H1 (cell line): Measurements from ENCODE around the gene GADL1. TPM values are rescaled to one million over a fixed set of nuclear protein-coding genes. Genes with fewer than 3 reads are reported as not detected.

ENCODE experiments used
- CTCF ChIA-PET: fragments of 300-600 bp; sonication (Branson Sonifier 250); formaldehyde crosslinking; loops from one replicate; lab custom pipeline; 2021; ENCODE audit not compliant: partially characterized antibody; lab: Charles Lee
- POLR2A ChIA-PET: fragments of 300-600 bp; sonication (Branson Sonifier 250); formaldehyde crosslinking; loops from one replicate; lab custom pipeline; 2021; ENCODE audit warnings: inconsistent platforms; ENCODE audit not compliant: partially characterized antibody; lab: Charles Lee
- DNase-seq, 2 experiments: peaks; one replicate each; pipeline versions ENCODE4 v3.0.0 to v3.0.0-alpha.2; 2010 to 2022; ENCODE audit warnings: low spot score in 2 of 2, low read depth in 1 of 2, mixed read lengths in 1 of 2
- FAIRE-seq: peaks from 2 replicates; lab custom pipeline; 2011; peaks lifted over from hg19 to GRCh38; lab: Jason Lieb, UNC
- H2AFZ ChIP-seq: 2 replicates; pipeline ENCODE4 v1.8.1; 2012; ENCODE audit warnings: low read length, inconsistent platforms
- H2AK5ac ChIP-seq: 2 replicates; pipeline ENCODE4 v1.6.1; 2013; ENCODE audit warnings: low read depth, low read length
- H2BK120ac ChIP-seq: replicated peaks from 2 replicates; pipeline ENCODE3; 2013; ENCODE audit warnings: low read depth, low read length, inconsistent platforms
- H2BK12ac ChIP-seq: 2 replicates; pipeline ENCODE4 v1.6.1; 2013; ENCODE audit warnings: low read depth, low read length
- H2BK15ac ChIP-seq: 2 replicates; pipeline ENCODE4 v1.6.1; 2013; ENCODE audit warnings: low read length
- H2BK20ac ChIP-seq: 2 replicates; pipeline ENCODE4 v1.6.1; 2013; ENCODE audit warnings: low read length
- H2BK5ac ChIP-seq: 2 replicates; pipeline ENCODE4 v1.6.1; 2013; ENCODE audit warnings: low read depth, low read length
- H3K14ac ChIP-seq: 2 replicates; pipeline ENCODE4 v1.6.1; 2013; ENCODE audit warnings: inconsistent platforms; ENCODE audit not compliant: insufficient read length
- H3K18ac ChIP-seq: 2 replicates; pipeline ENCODE4 v1.6.1; 2013; ENCODE audit warnings: low read length; ENCODE audit errors: extremely low read depth
- H3K23ac ChIP-seq: 2 replicates; pipeline ENCODE4 v1.6.1; 2013; ENCODE audit warnings: inconsistent platforms; ENCODE audit not compliant: insufficient read length
- H3K23me2 ChIP-seq: 2 replicates; pipeline ENCODE4 v1.6.1; 2013; ENCODE audit warnings: low read depth, low read length
- H3K27ac ChIP-seq: 2 replicates; pipeline ENCODE4 v1.6.1; 2011; ENCODE audit warnings: low read depth, low read length, inconsistent platforms
- H3K27me3 ChIP-seq, 4 experiments: replicated peaks in 1 of 4; 1 replicate in 1 of 4; 2 replicates in 3 of 4; pipeline versions ENCODE4 v1.6.1 to v1.8.1; 2011 to 2013; ENCODE audit warnings: low read length in 3 of 4, mild to moderate bottlenecking in 3 of 4, inconsistent platforms in 2 of 4, mixed read lengths in 2 of 4, moderate library complexity in 1 of 4; ENCODE audit not compliant: control insufficient read depth in 3 of 4, insufficient read depth in 3 of 4; ENCODE audit errors: extremely low read depth in 1 of 4
- H3K36me3 ChIP-seq, 4 experiments: 2 replicates each; pipeline versions ENCODE4 v1.6.1 to v1.8.1; 2011 to 2013; ENCODE audit warnings: mild to moderate bottlenecking in 4 of 4, low read length in 3 of 4, moderate library complexity in 2 of 4, control low read depth in 1 of 4, inconsistent platforms in 1 of 4; ENCODE audit not compliant: insufficient read depth in 4 of 4, control insufficient read depth in 2 of 4
- H3K4ac ChIP-seq: replicated peaks from 2 replicates; pipeline ENCODE3; 2013; ENCODE audit warnings: low read length, low read depth, mixed read lengths, inconsistent platforms; ENCODE audit not compliant: insufficient read length
- H3K4me1 ChIP-seq, 4 experiments: replicated peaks in 1 of 4; 1 replicate in 1 of 4; 2 replicates in 3 of 4; pipeline versions ENCODE4 v1.6.1 to v1.8.1; 2011 to 2013; ENCODE audit warnings: low read length in 3 of 4, inconsistent platforms in 2 of 4, mixed read lengths in 1 of 4; ENCODE audit not compliant: insufficient read depth in 4 of 4, control insufficient read depth in 3 of 4
- H3K4me2 ChIP-seq, 2 experiments: 2 replicates each; pipeline versions ENCODE4 v1.6.1 to v1.8.1; 2011 to 2013; ENCODE audit warnings: low read depth in 2 of 2, low read length in 2 of 2, control low read depth in 1 of 2, inconsistent platforms in 1 of 2, mild to moderate bottlenecking in 1 of 2; ENCODE audit not compliant: insufficient read depth in 1 of 2
- H3K4me3 ChIP-seq, 4 experiments: fragments of 200-600, 300-600 bp in 1 of 4; sonication (generic), shearing (Covaris generic), sonication (Bioruptor Twin) in 1 of 4; 2 replicates each; pipeline versions ENCODE4 v1.5.1 to v1.8.1; 2011 to 2016; ENCODE audit warnings: low read length in 4 of 4, low read depth in 3 of 4, control low read depth in 2 of 4, inconsistent platforms in 2 of 4, mild to moderate bottlenecking in 2 of 4, mixed read lengths in 1 of 4, moderate library complexity in 1 of 4; ENCODE audit not compliant: insufficient read depth in 2 of 4; ENCODE audit errors: extremely low read depth in 1 of 4
- H3K56ac ChIP-seq: replicated peaks from 2 replicates; pipeline ENCODE3; 2013; ENCODE audit warnings: low read depth, mild to moderate bottlenecking, mixed read lengths, low read length, inconsistent platforms; ENCODE audit not compliant: insufficient read length
- H3K79me1 ChIP-seq: 2 replicates; pipeline ENCODE4 v1.6.1; 2013; ENCODE audit warnings: low read depth, low read length, control low read depth
- H3K79me2 ChIP-seq, 2 experiments: 2 replicates each; pipeline versions ENCODE4 v1.6.1 to v1.8.1; 2012 to 2013; ENCODE audit warnings: low read length in 2 of 2, mild to moderate bottlenecking in 2 of 2, inconsistent platforms in 1 of 2; ENCODE audit not compliant: insufficient read depth in 2 of 2, control insufficient read depth in 1 of 2
- H3K9ac ChIP-seq, 4 experiments: replicated peaks in 1 of 4; 1 replicate in 1 of 4; 2 replicates in 3 of 4; pipeline versions ENCODE4 v1.6.1 to v1.8.1; 2011 to 2013; ENCODE audit warnings: low read depth in 3 of 4, low read length in 3 of 4, control low read depth in 2 of 4, mild to moderate bottlenecking in 2 of 4, moderate library complexity in 2 of 4, inconsistent platforms in 1 of 4; ENCODE audit errors: extremely low read depth in 1 of 4
- H3K9me3 ChIP-seq, 2 experiments: 2 replicates each; pipeline versions ENCODE4 v1.6.1 to v1.8.1; 2012 to 2013; ENCODE audit warnings: mild to moderate bottlenecking in 2 of 2, moderate library complexity in 2 of 2, control low read depth in 1 of 2, inconsistent platforms in 1 of 2, low read depth in 1 of 2, low read length in 1 of 2, mixed read lengths in 1 of 2; ENCODE audit not compliant: insufficient read depth in 2 of 2
- H4K20me1 ChIP-seq, 2 experiments: replicated peaks in 1 of 2; 2 replicates each; pipeline versions ENCODE3 to v1.8.1; 2011 to 2013; ENCODE audit warnings: inconsistent platforms in 2 of 2, low read length in 2 of 2, mild to moderate bottlenecking in 1 of 2; ENCODE audit not compliant: insufficient read depth in 2 of 2, control insufficient read depth in 1 of 2
- H4K5ac ChIP-seq: 2 replicates; pipeline ENCODE4 v1.6.1; 2013; ENCODE audit warnings: low read length, low read depth, mixed read lengths, inconsistent platforms; ENCODE audit not compliant: insufficient read length
- H4K8ac ChIP-seq: 2 replicates; pipeline ENCODE4 v1.8.0; 2013; ENCODE audit warnings: mild to moderate bottlenecking, moderate library complexity, low read length, inconsistent platforms; ENCODE audit not compliant: insufficient read depth; ENCODE audit errors: extremely low read depth
- H4K91ac ChIP-seq: replicated peaks from 2 replicates; pipeline ENCODE3; 2013; ENCODE audit warnings: low read length, mixed read lengths, inconsistent platforms; ENCODE audit not compliant: insufficient read length
- KDM5A ChIP-seq: fragments of 200-600 bp; IDR thresholded peaks from 2 replicates; pipeline ENCODE4 v1.7.1; 2012; ENCODE audit warnings: mild to moderate bottlenecking, low read length, inconsistent platforms, mixed read lengths
- MAFK ChIP-seq: IDR thresholded peaks from 2 replicates; pipeline ENCODE4 v1.6.1; 2012; ENCODE audit warnings: low read depth, mild to moderate bottlenecking, improper control_type of control experiment, low read length
- RFX5 ChIP-seq: IDR thresholded peaks from 2 replicates; pipeline ENCODE4 v1.6.1; 2011; ENCODE audit warnings: low read depth, low read length, improper control_type of control experiment, borderline replicate concordance
- SIRT6 ChIP-seq: IDR thresholded peaks from one replicate; pipeline ENCODE4 v1.7.1; 2012; ENCODE audit warnings: low read length, inconsistent platforms
- SP2 ChIP-seq: IDR thresholded peaks from 2 replicates; pipeline ENCODE4 v1.6.1; 2012; ENCODE audit warnings: mild to moderate bottlenecking, low read length, inconsistent platforms
- TEAD4 ChIP-seq: IDR thresholded peaks from 2 replicates; pipeline ENCODE4 v1.6.1; 2012; ENCODE audit warnings: low read depth, low read length, inconsistent platforms, mixed read lengths
- polyA plus RNA-seq, 7 experiments: library from polyadenylated mRNA; depleted of rRNA in 3 of 7; stranded (reverse) in 5 of 7; unstranded in 2 of 7; fragments of >200 nt in 5 of 7; fragments of 200-250 nt in 2 of 7; gene quantifications; 1 replicate in 5 of 7; 2 replicates in 1 of 7; 4 replicates in 1 of 7; pipeline versions ENCODE4 v1.2.1 to v1.2.3, GENCODE V29; 2011 to 2013; ENCODE audit warnings: missing spikeins in 2 of 7, mixed read lengths in 2 of 7
- total RNA-seq: library from RNA; stranded (reverse); fragmentation: NEBNext Ultra II Directional; extraction: Animal tissue kit (Norgen Biotek cat#: 25700); gene quantifications from 2 replicates; pipeline ENCODE4 v1.2.1, GENCODE V29; 2021
- TF ChIP-seq, protein P1 (sequence below): IDR thresholded peaks from 2 replicates; pipeline ENCODE4 v1.6.1; 2011; ENCODE audit warnings: low read depth, mild to moderate bottlenecking, low read length; ENCODE audit not compliant: insufficient read depth
- TF ChIP-seq, protein P2 (sequence below), 3 experiments: IDR thresholded peaks; 1 replicate in 2 of 3; 2 replicates in 1 of 3; pipeline versions ENCODE4 v1.5.1 to v1.6.1; 2011; ENCODE audit warnings: low read length in 3 of 3, mild to moderate bottlenecking in 3 of 3, inconsistent platforms in 2 of 3, low read depth in 1 of 3, moderate library complexity in 1 of 3; ENCODE audit not compliant: insufficient read depth in 1 of 3; ENCODE audit errors: control extremely low read depth in 1 of 3

Gene GADL1
- total and polyA plus RNA-seq, 2 of the 8 experiments (the other 6 are each of a cell fraction or from before 2014, with no cell fraction given): 0.03 to 0.30 TPM

DNA sequence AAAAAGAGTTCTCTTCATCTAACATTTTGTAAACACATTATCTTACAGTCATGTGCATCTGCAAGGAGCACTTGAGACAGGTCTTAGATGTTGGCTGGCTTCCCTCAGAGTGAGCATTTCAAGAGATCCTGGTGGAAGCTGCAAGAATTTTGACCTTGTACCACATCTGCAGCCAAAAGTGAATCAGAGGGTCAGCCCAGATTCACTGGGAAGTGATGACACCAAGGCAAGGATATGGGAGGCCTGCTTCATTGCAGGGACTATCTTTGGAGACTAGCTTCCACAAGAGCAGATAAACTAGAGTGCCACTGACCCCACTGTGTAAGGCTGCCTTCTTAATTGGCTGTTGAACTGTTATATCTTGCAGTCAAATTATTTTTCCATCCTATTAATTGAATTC, 21.3 kb upstream of the GADL1 start:
- Histone ChIP-seq H4K5ac (no peak overlapping the region), H4K8ac (no peak overlapping the region), H3K79me2 (no peaks in the 10 kb centered on the region), H3K23me2 (no peaks in the 10 kb centered on the region), H2BK15ac (no peak overlapping the region), H2BK5ac (no peak overlapping the region), H4K91ac (no peak overlapping the region), H3K27me3 (no peaks in the 10 kb centered on the region), H3K14ac (no peak overlapping the region), H2AFZ (no peak overlapping the region), H2BK20ac (no peak overlapping the region), H3K4me2 (no peak overlapping the region), H3K4ac (no peak overlapping the region), H3K9me3 (no peaks in the 10 kb centered on the region), H2AK5ac (no peak overlapping the region), H3K27ac (no peak overlapping the region), H3K79me1 (no peaks in the 10 kb centered on the region), H3K4me3 (no peak overlapping the region), H3K18ac (no peak overlapping the region), H2BK120ac (no peak overlapping the region), H3K56ac (no peak overlapping the region), H3K23ac (no peak overlapping the region), H4K20me1 (no peaks in the 10 kb centered on the region), H3K36me3 (no peaks in the 10 kb centered on the region), H3K9ac (no peak overlapping the region), H3K4me1 (no peaks in the 10 kb centered on the region), H2BK12ac (no peak overlapping the region)
- TF ChIP-seq SIRT6 (no peak), MAFK (no peak), TEAD4 (no peak), KDM5A (no peak), SP2 (no peak), RFX5 (no peak)
- TF ChIP-seq, protein P1, sequence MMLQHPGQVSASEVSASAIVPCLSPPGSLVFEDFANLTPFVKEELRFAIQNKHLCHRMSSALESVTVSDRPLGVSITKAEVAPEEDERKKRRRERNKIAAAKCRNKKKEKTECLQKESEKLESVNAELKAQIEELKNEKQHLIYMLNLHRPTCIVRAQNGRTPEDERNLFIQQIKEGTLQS: no peak
- TF ChIP-seq, protein P2, sequence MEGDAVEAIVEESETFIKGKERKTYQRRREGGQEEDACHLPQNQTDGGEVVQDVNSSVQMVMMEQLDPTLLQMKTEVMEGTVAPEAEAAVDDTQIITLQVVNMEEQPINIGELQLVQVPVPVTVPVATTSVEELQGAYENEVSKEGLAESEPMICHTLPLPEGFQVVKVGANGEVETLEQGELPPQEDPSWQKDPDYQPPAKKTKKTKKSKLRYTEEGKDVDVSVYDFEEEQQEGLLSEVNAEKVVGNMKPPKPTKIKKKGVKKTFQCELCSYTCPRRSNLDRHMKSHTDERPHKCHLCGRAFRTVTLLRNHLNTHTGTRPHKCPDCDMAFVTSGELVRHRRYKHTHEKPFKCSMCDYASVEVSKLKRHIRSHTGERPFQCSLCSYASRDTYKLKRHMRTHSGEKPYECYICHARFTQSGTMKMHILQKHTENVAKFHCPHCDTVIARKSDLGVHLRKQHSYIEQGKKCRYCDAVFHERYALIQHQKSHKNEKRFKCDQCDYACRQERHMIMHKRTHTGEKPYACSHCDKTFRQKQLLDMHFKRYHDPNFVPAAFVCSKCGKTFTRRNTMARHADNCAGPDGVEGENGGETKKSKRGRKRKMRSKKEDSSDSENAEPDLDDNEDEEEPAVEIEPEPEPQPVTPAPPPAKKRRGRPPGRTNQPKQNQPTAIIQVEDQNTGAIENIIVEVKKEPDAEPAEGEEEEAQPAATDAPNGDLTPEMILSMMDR (IDR thresholded peaks at IDR 0.05; ENCODE audit: control extremely low read depth in 1 of 3, insufficient read depth in 1 of 3, low read depth in 1 of 3, low read length in 3 of 3): no peak
- FAIRE-seq: no peak
- no peak for DNase-seq
- CTCF ChIA-PET: no interaction called here
- POLR2A ChIA-PET: no interaction called here
